ENCODE data around the gene FSTL4. TPM values are rescaled to one million over a fixed set of nuclear protein-coding genes. Genes with fewer than 3 reads are reported as not detected.

FSTL4 gene
- polyA plus RNA-seq, 1 of the 3 experiments (the other 2 are of a cell fraction): not detected

- Histone ChIP-seq H4K20me1 (ENCODE audit: insufficient read depth) (no peaks in the 10 kb centered on the region), H3K9me2 (no peaks in the 10 kb centered on the region), H3K4me1 (ENCODE audit: control insufficient read depth in 1 of 2, insufficient read depth in 2 of 2, low read depth in 1 of 2, low read length in 1 of 2) (peaks cover 0 to 4% of the 10 kb centered on the region in 2 experiments; a peak in 1 of 4 replicates), H3K36me3 (replicated peaks in 1 of 2; ENCODE audit: control insufficient read depth in 1 of 2, insufficient read depth in 2 of 2, low read length in 1 of 2) (no peaks in the 10 kb centered on the region), H3K27me3 (ENCODE audit: insufficient read depth) (no peaks in the 10 kb centered on the region; the same call in 1 of the 2 replicates), H3K27ac (ENCODE audit: low read depth in 2 of 2, low read length in 1 of 2) (no peak overlapping the region), H3F3A (replicated peaks; ENCODE audit: insufficient read depth) (no peaks in the 10 kb centered on the region), H3K4me2 (no peak overlapping the region), H2AFZ (ENCODE audit: low read depth) (no peak overlapping the region), H3K79me2 (ENCODE audit: insufficient read depth) (no peaks in the 10 kb centered on the region), H3K4me3 (ENCODE audit: low read depth in 2 of 2, low read length in 1 of 2) (no peak overlapping the region), H3K9me3 (no peaks in the 10 kb centered on the region), H3K9ac (no peak overlapping the region)
- WGBS (ENCODE audit: low lambda C conversion rate): 68% methylated on average over 5 of the region's 5 CpGs
- no peak for TF ChIP-seq TCF12 (IDR thresholded peaks at IDR 0.05)
- no peak for TF ChIP-seq SMC3 (IDR thresholded peaks at IDR 0.05; ENCODE audit: low read depth, low read length)
- TF ChIP-seq RCOR1 (IDR thresholded peaks at IDR 0.05; ENCODE audit: low read length): no peak
- no peak for TF ChIP-seq ZBTB33 (IDR thresholded peaks at IDR 0.05; ENCODE audit: borderline replicate concordance, low read depth)
- TF ChIP-seq PBX3 (IDR thresholded peaks at IDR 0.05): no peak
- no peak for TF ChIP-seq USF1 (IDR thresholded peaks at IDR 0.05; ENCODE audit: borderline replicate concordance, low read depth)
- CTCF ChIA-PET: interaction anchor here (1.0 to 1.3 kb wide), 2 partner anchors 10 to 20 kb away, joined by 3 read pairs; no protein-coding TSS in a partner anchor
- DNase-seq: no peak
- POLR2A ChIA-PET: no interaction called here
Observed at GRCh38 chr5:133325864-133326263, 286.5 kb downstream of the FSTL4 start.

GRCh38 chr5:133324926-133325325 is 287.4 kb downstream of the FSTL4 start:
- Histone ChIP-seq H3K27ac (ENCODE audit: low read depth in 2 of 2, low read length in 1 of 2) (no peak overlapping the region), H2AFZ (ENCODE audit: low read depth) (no peak overlapping the region), H3K27me3 (ENCODE audit: insufficient read depth) (no peaks in the 10 kb centered on the region; the same call in 1 of the 2 replicates), H3K9ac (no peak overlapping the region), H3K36me3 (replicated peaks in 1 of 2; ENCODE audit: control insufficient read depth in 1 of 2, insufficient read depth in 2 of 2, low read length in 1 of 2) (no peaks in the 10 kb centered on the region), H3K4me2 (no peak overlapping the region), H3K4me3 (ENCODE audit: low read depth in 2 of 2, low read length in 1 of 2) (no peak overlapping the region), H3K9me3 (no peaks in the 10 kb centered on the region), H4K20me1 (ENCODE audit: insufficient read depth) (no peaks in the 10 kb centered on the region), H3F3A (replicated peaks; ENCODE audit: insufficient read depth) (no peaks in the 10 kb centered on the region), H3K9me2 (no peaks in the 10 kb centered on the region), H3K79me2 (ENCODE audit: insufficient read depth) (no peaks in the 10 kb centered on the region), H3K4me1 (ENCODE audit: control insufficient read depth in 1 of 2, insufficient read depth in 2 of 2, low read depth in 1 of 2, low read length in 1 of 2) (peaks cover 0 to 4% of the 10 kb centered on the region in 2 experiments; a peak in 1 of 4 replicates)
- no peak for TF ChIP-seq REST (IDR thresholded peaks at IDR 0.05; ENCODE audit: low read depth, low read length)
- TF ChIP-seq POLR2AphosphoS5 (IDR thresholded peaks at IDR 0.05; ENCODE audit: low read depth, low read length): no peak
- no peak for TF ChIP-seq MAX (IDR thresholded peaks at IDR 0.05; ENCODE audit: low read depth)
- no peak for TF ChIP-seq RXRA (IDR thresholded peaks at IDR 0.05; ENCODE audit: borderline replicate concordance, low read depth)
- TF ChIP-seq JUND (IDR thresholded peaks at IDR 0.05): no peak
- no peak for TF ChIP-seq NRF1 (IDR thresholded peaks at IDR 0.05; ENCODE audit: low read depth, low read length)
- no peak for TF ChIP-seq USF1 (IDR thresholded peaks at IDR 0.05; ENCODE audit: borderline replicate concordance, low read depth)
- TF ChIP-seq CTCF (IDR thresholded peaks at IDR 0.05): no peak
- ChIA-PET POLR2A (no interaction called here), CTCF (interaction anchor here (1.0 to 2.0 kb wide), 2 partner anchors 11 to 214 kb away, joined by 3 to 6 read pairs; no protein-coding TSS in a partner anchor)
- no peak for DNase-seq
- WGBS (ENCODE audit: low lambda C conversion rate): 32% methylated on average over 4 of the region's 4 CpGs

Data from SK-N-SH (cell line).